PFSK-1 (cell line): Measurements from ENCODE around the gene DRD3.

Experiments
- FOXP2 ChIP-seq: optimal IDR thresholded peaks from 2 replicates; pipeline ENCODE3; 2011; ENCODE audit warnings: borderline replicate concordance, control low read depth, inconsistent platforms; ENCODE audit not compliant: insufficient read depth; ENCODE audit errors: extremely low read length, extremely low read depth
- POLR2AphosphoS5 ChIP-seq: IDR thresholded peaks from 2 replicates; pipeline ENCODE4 v1.6.1; 2012; ENCODE audit warnings: low read depth, mild to moderate bottlenecking, control low read depth, low read length, moderate library complexity
- SIN3A ChIP-seq: IDR thresholded peaks from 2 replicates; pipeline ENCODE4 v1.6.1; 2012; ENCODE audit warnings: mild to moderate bottlenecking, low read length, moderate library complexity, borderline replicate concordance; ENCODE audit not compliant: insufficient read depth
- TAF1 ChIP-seq: IDR thresholded peaks from 2 replicates; pipeline ENCODE4 v1.6.1; 2012; ENCODE audit warnings: low read length, control low read depth, borderline replicate concordance; ENCODE audit not compliant: insufficient read depth
- TF ChIP-seq, protein P1 (sequence below), 2 experiments: IDR thresholded peaks; 2 replicates each; pipeline versions ENCODE4 v1.6.1 to v1.8.0; 2011 to 2012; ENCODE audit warnings: low read depth in 2 of 2, low read length in 2 of 2, control low read depth in 1 of 2, inconsistent platforms in 1 of 2, mild to moderate bottlenecking in 1 of 2, moderate library complexity in 1 of 2; ENCODE audit not compliant: insufficient read depth in 1 of 2

DNA sequence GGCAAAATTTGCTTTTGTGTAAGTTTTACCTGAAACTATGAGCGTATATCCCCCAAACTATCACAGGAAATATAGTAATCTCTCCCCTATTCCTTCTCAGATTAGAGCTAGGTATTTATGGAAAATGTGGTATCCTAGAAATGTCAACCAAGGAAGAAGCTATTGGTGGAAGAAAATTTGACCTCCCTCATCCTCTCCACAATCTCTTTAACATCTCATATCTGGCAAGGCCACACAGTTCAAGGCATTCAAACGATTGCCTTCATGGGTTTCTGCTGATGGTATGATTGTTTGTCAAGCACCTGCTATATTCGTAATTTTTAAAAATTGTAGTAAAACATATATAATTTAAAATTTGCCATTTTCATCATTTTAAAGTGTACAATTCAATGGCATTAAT is 27.5 kb upstream of the DRD3 start:
- TF ChIP-seq POLR2AphosphoS5 (no peak), FOXP2 (no peak), TAF1 (no peak), SIN3A (no peak)
- TF ChIP-seq, protein P1, sequence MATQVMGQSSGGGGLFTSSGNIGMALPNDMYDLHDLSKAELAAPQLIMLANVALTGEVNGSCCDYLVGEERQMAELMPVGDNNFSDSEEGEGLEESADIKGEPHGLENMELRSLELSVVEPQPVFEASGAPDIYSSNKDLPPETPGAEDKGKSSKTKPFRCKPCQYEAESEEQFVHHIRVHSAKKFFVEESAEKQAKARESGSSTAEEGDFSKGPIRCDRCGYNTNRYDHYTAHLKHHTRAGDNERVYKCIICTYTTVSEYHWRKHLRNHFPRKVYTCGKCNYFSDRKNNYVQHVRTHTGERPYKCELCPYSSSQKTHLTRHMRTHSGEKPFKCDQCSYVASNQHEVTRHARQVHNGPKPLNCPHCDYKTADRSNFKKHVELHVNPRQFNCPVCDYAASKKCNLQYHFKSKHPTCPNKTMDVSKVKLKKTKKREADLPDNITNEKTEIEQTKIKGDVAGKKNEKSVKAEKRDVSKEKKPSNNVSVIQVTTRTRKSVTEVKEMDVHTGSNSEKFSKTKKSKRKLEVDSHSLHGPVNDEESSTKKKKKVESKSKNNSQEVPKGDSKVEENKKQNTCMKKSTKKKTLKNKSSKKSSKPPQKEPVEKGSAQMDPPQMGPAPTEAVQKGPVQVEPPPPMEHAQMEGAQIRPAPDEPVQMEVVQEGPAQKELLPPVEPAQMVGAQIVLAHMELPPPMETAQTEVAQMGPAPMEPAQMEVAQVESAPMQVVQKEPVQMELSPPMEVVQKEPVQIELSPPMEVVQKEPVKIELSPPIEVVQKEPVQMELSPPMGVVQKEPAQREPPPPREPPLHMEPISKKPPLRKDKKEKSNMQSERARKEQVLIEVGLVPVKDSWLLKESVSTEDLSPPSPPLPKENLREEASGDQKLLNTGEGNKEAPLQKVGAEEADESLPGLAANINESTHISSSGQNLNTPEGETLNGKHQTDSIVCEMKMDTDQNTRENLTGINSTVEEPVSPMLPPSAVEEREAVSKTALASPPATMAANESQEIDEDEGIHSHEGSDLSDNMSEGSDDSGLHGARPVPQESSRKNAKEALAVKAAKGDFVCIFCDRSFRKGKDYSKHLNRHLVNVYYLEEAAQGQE (IDR thresholded peaks at IDR 0.05; ENCODE audit: insufficient read depth in 1 of 2, low read depth in 2 of 2, low read length in 2 of 2): no peak
